ENCODE measurements around the gene ANKS1B. TPM values are rescaled to one million over a fixed set of nuclear protein-coding genes. Genes with fewer than 3 reads are reported as not detected.

Gene ANKS1B
- total and polyA plus RNA-seq, 10 of the 15 experiments (the other 5 are each of a cell fraction or from before 2014, with no cell fraction given): 0.16 to 1.3 (median 0.82) TPM; not detected in 7

DNA sequence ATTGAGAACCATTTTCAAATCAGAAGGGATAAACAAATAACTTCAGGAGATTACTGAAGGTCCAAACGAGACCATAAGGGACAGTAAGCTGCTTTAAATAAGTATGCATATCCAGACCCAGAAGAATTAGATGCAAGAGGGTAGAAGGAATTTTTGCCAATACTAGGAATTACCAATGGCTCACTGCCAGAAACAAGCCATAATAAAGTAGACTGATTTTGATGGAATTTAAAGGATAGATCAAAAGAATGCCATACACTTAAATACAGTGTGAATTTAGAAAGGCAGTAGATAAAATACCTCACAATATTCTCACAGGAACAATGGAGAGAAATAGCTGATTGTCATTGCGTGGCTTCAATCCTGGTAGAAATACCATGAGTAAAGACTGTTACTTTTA lies 5.3 kb downstream of the ANKS1B start:
- H3K27me3 ChIP-seq (replicated peaks in 1 of 2; ENCODE audit: control insufficient read depth in 2 of 2, insufficient read depth in 2 of 2, low read length in 1 of 2): no peaks in the 10 kb centered on the region; a peak in 1 of 4 replicates
- no peak overlapping the region for H3K9ac ChIP-seq (ENCODE audit: control insufficient read depth, insufficient read depth, low read length)
- intact Hi-C loops (cut with micrococcal nuclease; ENCODE audit: unreplicated experiment): no loop called here
- no peaks in the 10 kb centered on the region for H3K36me3 ChIP-seq (ENCODE audit: control insufficient read depth in 2 of 2, insufficient read depth in 2 of 2, low read length in 1 of 2)
- DNase-seq (ENCODE audit: low read depth, low spot score) (no peak), ATAC-seq (no peak), FAIRE-seq (no peak)
- H3K9me3 ChIP-seq (replicated peaks; ENCODE audit: control insufficient read depth, insufficient read depth, low read length): no peaks in the 10 kb centered on the region
- no peak overlapping the region for H2AFZ ChIP-seq (ENCODE audit: control insufficient read depth, low read depth, low read length)
- H4K20me1 ChIP-seq (ENCODE audit: control insufficient read depth, insufficient read depth): no peaks in the 10 kb centered on the region
- RAD21 ChIA-PET (ENCODE audit: unreplicated experiment): no interaction called here
- no peak overlapping the region for H3K4me2 ChIP-seq (ENCODE audit: control insufficient read depth, insufficient read depth)
- 15% methylated on average over 2 of the region's 2 CpGs for WGBS (ENCODE audit: insufficient coverage, insufficient replicate concordance, low lambda C conversion rate, missing lambda C conversion rate)
- SMC1A ChIA-PET (ENCODE audit: uncharacterized antibody, unreplicated experiment): no interaction called here
- no peak overlapping the region for H3K27ac ChIP-seq (ENCODE audit: control insufficient read depth, insufficient read depth)
- CTCF ChIA-PET: no interaction called here
- POLR2A ChIA-PET: interaction anchor here (0.6 kb wide), 1 partner anchor 17 kb away, joined by 4 read pairs; no protein-coding TSS in a partner anchor
- BruUV-seq (replicated peaks): no TSS peak
- no peak overlapping the region for H3K4me3 ChIP-seq
- no peaks in the 10 kb centered on the region for H3K4me1 ChIP-seq (ENCODE audit: control insufficient read depth, insufficient read depth, low read length)
- in situ Hi-C loops (cut with MboI): no loop called here
- no peaks in the 10 kb centered on the region for H3K79me2 ChIP-seq (ENCODE audit: control insufficient read depth, insufficient read depth, low read length)
- TF ChIP-seq MYB (IDR thresholded peaks at IDR 0.05; ENCODE audit: borderline replicate concordance, low read depth, low read length) (no peak), ZSCAN29 (IDR thresholded peaks at IDR 0.05) (no peak), EGR1 (IDR thresholded peaks at IDR 0.05; ENCODE audit: borderline replicate concordance in 1 of 2, low read depth in 2 of 2, low read length in 2 of 2) (no peak), EP300 (IDR thresholded peaks at IDR 0.05; ENCODE audit: borderline replicate concordance in 1 of 2, control insufficient read depth in 1 of 2, low read depth in 2 of 2, low read length in 2 of 2) (no peak), BHLHE40 (IDR thresholded peaks at IDR 0.05; ENCODE audit: borderline replicate concordance in 1 of 2, low read depth in 2 of 2, low read length in 1 of 2) (no peak), PAX8 (IDR thresholded peaks at IDR 0.05) (no peak), ZNF274 (IDR thresholded peaks at IDR 0.05; ENCODE audit: insufficient read depth, insufficient read length) (no peak), BRCA1 (IDR thresholded peaks at IDR 0.05; ENCODE audit: low read depth, low read length) (no peak), PAX5 (IDR thresholded peaks at IDR 0.05; ENCODE audit: borderline replicate concordance, low read depth, low read length) (no peak), ETV6 (conservative IDR thresholded peaks at IDR 0.05 in 1 of 2, IDR thresholded peaks at IDR 0.05 in 1 of 2; ENCODE audit: borderline replicate concordance in 1 of 2, low read depth in 1 of 2) (no peak), ZBTB11 (CRISPR knock-in tag; IDR thresholded peaks at IDR 0.05) (no peak), ZBED1 (IDR thresholded peaks at IDR 0.05; ENCODE audit: borderline replicate concordance) (no peak), TCF3 (IDR thresholded peaks at IDR 0.05; ENCODE audit: borderline replicate concordance, insufficient read depth, low read depth, low read length) (no peak), SREBF1 (IDR thresholded peaks at IDR 0.05; ENCODE audit: low read length) (no peak), GATAD2B (conservative IDR thresholded peaks at IDR 0.05; ENCODE audit: low read depth) (no peak)
- TF ChIP-seq, protein P1, sequence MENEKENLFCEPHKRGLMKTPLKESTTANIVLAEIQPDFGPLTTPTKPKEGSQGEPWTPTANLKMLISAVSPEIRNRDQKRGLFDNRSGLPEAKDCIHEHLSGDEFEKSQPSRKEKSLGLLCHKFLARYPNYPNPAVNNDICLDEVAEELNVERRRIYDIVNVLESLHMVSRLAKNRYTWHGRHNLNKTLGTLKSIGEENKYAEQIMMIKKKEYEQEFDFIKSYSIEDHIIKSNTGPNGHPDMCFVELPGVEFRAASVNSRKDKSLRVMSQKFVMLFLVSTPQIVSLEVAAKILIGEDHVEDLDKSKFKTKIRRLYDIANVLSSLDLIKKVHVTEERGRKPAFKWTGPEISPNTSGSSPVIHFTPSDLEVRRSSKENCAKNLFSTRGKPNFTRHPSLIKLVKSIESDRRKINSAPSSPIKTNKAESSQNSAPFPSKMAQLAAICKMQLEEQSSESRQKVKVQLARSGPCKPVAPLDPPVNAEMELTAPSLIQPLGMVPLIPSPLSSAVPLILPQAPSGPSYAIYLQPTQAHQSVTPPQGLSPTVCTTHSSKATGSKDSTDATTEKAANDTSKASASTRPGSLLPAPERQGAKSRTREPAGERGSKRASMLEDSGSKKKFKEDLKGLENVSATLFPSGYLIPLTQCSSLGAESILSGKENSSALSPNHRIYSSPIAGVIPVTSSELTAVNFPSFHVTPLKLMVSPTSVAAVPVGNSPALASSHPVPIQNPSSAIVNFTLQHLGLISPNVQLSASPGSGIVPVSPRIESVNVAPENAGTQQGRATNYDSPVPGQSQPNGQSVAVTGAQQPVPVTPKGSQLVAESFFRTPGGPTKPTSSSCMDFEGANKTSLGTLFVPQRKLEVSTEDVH (IDR thresholded peaks at IDR 0.05; ENCODE audit: low read depth, partially characterized antibody): no peak
- TF ChIP-seq, protein P2, sequence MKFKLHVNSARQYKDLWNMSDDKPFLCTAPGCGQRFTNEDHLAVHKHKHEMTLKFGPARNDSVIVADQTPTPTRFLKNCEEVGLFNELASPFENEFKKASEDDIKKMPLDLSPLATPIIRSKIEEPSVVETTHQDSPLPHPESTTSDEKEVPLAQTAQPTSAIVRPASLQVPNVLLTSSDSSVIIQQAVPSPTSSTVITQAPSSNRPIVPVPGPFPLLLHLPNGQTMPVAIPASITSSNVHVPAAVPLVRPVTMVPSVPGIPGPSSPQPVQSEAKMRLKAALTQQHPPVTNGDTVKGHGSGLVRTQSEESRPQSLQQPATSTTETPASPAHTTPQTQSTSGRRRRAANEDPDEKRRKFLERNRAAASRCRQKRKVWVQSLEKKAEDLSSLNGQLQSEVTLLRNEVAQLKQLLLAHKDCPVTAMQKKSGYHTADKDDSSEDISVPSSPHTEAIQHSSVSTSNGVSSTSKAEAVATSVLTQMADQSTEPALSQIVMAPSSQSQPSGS (IDR thresholded peaks at IDR 0.05; ENCODE audit: low read length): no peak
